A673 (cell line): ENCODE measurements around the gene DGKH.

ENCODE experiments used
- EZH2 ChIP-seq: fragments of 200-600 bp; sonication (generic); IDR thresholded peaks from 2 replicates; pipeline ENCODE4 v1.6.1; 2017; ENCODE audit warnings: borderline replicate concordance, low read depth, mild to moderate bottlenecking, mixed read lengths, antibody characterized with exemption, low read length; ENCODE audit not compliant: poor library complexity, severe bottlenecking
- TF ChIP-seq, protein P1 (sequence below): fragments of 300-800, 200-600 bp; sonication (generic); conservative IDR thresholded peaks from 2 replicates; pipeline ENCODE4 v1.5.1; 2017; ENCODE audit warnings: low read depth, mild to moderate bottlenecking, antibody characterized with exemption, low read length, moderate library complexity, mixed read lengths

DNA sequence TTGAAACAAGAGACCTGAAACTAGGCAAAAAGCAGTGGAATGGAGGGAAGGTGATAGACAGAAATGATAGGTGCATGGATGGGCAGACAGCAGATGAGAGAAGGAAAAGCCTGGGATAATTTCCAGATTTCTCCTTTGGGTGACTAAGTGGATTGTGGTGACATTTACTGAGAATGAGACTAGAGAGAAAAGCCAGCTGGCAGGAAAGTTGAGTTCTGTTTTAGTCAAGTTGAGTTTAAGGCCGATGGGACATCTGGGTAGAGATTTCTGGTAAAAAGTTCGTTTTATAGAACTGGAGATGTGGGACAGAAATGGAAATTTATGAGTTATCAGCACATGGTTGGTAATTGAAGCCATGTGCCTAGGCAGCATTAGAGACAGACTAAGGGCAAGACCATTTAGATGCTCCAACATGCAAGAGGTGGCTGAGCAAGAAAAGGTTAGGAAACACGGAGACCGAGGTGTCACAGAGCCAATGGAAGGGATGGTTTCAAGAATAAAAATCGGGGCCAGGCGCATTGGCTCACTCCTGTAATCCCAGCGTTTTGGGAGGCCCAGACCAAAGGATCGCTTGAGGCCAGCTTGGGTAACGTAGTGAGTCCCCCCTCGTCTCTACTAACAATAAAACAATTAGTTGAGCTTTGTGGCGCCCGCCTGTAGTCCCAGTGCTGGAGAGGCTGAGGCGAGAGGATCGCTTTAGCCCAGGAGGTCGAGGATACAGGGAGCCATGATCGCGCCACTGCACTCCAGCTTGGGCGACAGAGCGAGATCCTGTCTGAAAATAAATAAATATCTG is 9.6 kb upstream of the DGKH start:
- TF ChIP-seq, protein P1, sequence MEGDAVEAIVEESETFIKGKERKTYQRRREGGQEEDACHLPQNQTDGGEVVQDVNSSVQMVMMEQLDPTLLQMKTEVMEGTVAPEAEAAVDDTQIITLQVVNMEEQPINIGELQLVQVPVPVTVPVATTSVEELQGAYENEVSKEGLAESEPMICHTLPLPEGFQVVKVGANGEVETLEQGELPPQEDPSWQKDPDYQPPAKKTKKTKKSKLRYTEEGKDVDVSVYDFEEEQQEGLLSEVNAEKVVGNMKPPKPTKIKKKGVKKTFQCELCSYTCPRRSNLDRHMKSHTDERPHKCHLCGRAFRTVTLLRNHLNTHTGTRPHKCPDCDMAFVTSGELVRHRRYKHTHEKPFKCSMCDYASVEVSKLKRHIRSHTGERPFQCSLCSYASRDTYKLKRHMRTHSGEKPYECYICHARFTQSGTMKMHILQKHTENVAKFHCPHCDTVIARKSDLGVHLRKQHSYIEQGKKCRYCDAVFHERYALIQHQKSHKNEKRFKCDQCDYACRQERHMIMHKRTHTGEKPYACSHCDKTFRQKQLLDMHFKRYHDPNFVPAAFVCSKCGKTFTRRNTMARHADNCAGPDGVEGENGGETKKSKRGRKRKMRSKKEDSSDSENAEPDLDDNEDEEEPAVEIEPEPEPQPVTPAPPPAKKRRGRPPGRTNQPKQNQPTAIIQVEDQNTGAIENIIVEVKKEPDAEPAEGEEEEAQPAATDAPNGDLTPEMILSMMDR, result no peak
- no peak for TF ChIP-seq EZH2
